NCI-H69 (cell line): Measurements from ENCODE around the gene SMYD1.

Experiments
- DNase-seq: peaks from one replicate; lab custom pipeline; 2025; lab: John Stamatoyannopoulos, UW

Gene SMYD1

DNA sequence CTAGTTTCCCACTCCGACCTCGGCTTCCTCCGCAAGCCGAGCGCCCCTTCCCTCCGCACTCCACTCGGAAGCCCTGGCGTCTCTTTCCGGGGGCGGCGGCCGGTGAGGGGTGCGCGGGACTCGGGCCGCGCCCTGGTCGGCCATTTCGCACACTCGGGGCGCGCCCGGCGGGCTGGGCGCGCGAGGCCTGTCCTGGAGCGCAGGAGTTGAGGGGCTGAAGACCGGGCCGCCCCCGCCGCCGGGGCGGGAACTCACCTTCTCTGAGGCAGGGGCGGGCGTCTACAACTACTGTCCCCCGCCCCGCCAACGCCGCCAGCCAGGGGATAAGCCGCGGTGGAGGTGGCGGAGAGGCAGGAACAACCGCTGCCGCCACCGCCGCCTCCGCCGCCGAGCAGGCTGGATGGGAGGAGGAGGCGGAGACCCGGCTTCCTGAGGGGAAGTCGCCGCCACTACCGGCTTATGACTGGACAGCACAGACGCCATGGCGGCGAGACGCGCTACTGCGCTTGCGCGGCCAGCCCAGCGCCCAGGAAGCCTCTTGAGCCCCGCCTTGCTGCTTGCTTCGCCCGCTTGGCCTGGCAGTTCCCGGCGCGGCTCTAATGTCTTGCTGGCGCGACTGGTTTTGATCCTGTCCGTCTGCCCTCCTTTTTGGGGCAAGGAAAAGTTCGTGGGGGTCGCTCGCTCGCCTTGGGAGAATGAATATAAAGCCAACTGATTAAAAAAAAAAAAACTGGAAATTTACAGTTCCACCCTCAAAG is 12.1 kb upstream of the SMYD1 start, which contains the start of gene KRCC1:
Gene KRCC1 (minus strand): TSS at position 413 of the 758 bp plus-strand sequence. CDS start 27,220 bp downstream, outside the sequence.
- peak; percentile 91 for DNase-seq

DNA sequence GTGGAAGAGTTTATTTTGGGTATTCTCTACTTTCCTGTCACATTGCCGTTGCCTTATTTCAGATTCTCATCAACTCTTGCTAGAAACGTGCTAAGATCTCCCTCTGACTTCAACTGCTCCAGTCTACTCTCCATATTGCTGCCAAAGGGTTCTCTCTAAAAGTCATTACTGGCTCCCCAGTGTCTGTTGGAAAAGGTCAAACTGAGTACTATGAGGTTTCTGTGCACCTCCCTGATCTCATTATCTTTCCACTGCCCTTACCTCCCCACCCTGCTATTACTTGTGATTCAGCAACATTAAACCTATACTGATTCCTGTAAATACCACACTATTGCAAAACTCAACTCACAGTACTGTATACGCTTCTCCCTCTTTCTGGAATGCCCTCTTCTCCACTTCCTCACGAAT is 10.2 kb upstream of the SMYD1 start:
- no peak for DNase-seq

DNA sequence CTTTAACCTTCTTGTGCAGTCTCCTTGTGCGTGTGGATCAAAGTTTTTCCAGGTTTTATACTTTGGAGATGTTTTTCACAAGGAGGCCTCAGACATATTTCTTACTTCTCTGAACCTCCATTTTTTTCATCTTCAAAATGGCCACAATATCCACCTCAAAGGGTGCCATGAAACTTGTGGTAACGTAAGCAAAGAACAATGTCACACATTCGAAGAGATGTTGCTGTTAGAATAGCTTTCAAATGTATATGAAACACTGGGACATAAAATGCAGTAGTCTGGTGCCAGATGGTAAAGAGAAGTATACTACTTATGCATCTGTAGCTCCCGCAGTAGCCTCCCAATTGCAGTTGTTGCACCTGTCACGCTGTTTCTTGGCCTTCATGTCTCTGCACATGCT is 9.4 kb upstream of the SMYD1 start:
- no peak for DNase-seq

DNA sequence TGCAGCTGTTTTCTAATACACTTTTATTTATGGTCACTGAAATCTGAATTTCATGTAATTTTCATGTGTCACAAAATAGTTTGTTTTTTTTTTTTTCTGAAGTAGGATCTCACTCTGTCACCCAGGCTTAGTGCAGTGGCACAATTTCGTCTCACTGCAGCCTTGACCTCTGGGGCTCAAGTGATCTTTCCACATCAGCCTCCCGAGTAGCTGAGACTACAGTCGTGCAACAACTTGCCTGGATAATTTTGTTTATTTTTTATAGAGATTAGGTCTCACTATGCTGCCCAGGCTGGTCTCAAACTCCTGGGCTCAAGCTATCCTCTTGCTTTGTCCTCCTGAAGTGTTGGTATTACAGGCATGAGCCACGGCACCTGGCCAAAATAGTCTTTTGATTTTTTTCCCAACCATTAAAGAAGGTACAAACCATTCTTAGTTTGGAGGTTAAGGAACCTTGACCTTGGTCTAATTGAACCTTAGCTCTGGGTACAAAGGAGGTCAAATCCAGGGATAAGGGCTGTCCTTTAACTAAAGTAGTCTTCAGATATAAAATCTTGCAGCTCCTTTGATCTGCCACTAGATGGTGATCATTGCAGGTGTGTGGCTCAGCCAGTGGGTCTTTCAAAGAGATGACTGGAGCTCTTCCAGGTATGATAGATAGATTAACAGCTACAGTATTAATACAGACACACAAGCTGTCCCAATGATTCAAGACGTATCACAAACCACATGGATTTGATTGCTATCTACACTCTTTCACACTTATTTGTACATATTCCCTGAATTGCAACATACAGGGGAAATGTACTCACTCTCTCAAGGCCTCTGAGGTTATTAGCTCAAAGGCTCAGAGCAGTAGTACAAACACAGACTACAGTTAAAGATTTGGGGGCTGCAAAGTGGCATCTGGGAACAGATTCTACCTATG is 7.4 kb upstream of the SMYD1 start:
- peak; percentile 59 for DNase-seq

DNA sequence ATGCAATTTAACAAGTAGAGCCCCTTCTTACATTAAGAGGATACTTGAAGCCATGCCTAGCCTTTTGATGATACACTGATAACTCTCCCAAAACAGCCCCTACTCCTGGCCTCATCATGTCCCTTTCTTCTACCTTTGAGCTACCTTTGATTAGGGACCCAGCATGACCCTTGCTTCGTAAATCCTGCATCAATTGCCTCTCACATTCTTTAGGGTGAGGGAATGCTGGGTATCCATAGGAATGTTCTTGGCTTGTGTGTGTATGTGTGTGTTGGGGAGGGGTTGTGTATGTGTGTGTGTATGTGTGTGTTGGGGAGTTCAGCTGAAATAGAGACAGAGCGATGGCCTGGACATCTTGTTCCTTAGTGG is 6.7 kb upstream of the SMYD1 start:
- DNase-seq, result no peak

DNA sequence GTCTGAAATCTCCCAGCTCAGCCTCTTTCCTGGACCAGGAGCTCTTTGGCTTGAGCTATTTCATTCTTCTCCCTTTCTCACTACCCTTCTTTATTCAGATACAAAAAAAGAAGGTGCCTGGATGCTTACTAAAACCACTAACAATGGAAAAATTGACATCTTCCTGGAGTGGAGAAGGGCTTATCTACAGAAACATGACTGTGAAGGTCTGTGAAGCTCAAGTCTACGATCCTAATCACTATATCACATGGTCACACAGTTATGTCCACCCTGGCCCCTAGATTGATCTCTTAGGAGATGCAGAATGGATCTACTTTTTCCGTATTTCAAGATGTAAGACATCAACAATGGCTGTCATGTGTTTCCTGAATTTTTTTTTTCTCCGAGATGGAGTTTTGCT is 6.3 kb upstream of the SMYD1 start:
- no peak for DNase-seq

DNA sequence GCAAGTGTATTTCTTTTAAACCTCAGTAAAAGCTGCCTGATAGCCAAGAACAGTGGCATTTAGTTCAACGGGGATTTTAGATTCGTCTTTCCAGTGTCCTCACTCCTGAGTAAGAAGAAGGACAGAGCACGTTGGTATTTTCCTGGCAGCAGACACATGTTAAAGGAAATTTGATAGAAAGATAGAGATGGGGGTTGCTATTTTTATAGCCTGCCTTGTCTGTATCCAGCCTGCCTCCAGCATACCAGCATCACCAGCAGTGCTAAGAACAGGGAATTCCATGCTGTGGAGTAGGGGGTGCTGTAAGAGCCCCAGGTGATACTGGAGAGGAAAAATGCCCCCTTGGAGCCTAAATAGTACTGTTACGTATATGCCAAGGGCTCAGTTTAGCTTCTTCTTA is 1.1 kb upstream of the SMYD1 start:
- no peak for DNase-seq

DNA sequence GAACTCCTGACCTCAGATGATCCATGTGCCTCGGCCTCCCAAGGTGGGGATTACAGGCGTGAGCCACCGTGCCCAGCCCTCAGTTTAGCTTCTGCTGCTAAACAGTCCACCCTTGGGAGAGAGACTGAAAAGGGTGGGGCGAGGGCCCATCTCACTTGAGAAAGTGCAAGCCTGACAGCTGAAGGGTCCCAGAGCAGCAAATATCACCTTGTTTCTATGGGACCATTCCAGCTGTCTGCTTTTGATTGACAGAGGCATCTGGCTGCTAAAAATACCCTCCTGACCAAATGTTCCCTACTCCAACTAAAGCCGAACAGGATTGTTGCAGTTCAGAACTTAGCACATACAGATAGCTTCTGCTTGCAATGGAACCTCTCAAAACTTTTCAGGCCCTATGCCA is 436 bp upstream of the SMYD1 start:
- no peak for DNase-seq

DNA sequence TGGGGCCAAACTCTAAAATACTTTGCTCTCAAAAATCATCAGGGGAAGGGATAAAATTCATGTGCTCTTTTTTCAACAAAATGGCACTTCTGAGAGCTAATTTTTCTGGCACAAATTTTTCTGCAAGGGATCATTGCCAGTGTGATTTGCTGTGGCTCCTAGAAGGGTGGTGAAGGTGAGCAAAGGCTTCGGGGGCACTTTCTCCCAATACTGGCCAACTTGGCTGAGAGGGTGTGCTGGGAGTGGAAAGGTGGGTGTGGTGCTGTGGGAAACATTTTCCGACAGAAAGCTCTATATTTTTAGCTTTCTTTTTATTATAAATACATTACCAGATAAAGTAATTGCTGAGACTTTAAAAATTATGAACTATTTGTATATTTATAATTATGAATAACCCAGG is 419 bp downstream of the SMYD1 start:
- DNase-seq, result no peak

DNA sequence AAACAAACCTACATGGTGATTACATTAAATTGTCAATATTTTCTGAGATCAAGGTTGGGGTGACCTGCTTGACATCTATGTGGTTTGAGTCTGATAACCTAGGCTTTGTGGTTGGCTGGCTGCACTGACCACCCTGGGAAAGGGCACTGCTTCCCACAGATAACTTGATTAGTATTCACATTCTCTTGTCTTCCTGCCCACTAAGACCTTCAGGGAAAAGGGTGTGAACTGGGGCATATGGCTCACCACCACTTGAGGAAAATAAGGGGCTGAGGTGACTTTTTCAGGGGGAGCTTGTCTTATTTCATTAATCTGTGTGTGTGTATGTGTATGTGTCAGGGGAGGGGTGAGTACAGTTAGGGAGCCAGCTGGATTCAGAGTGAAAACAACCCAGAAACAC is 1.5 kb downstream of the SMYD1 start:
- no peak for DNase-seq

DNA sequence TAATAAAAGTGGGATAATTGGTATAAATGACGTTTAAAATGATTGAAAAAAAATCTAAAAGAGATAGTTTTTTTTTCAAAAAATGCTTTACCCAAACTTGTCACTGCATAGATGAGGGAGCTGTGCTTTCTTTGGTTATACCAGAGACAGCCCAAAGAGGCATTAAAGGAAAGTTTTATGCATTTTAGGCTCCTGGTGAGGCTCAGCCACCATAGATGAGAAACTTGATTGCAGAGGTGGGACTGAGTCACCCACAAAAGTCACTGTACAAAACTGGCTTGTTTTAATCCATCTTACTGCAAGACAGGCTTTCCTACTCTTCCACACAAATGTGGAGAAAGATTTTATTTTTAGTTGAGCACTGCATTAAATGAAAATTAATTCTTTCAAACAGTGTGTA is 2.4 kb downstream of the SMYD1 start:
- DNase-seq, result no peak

DNA sequence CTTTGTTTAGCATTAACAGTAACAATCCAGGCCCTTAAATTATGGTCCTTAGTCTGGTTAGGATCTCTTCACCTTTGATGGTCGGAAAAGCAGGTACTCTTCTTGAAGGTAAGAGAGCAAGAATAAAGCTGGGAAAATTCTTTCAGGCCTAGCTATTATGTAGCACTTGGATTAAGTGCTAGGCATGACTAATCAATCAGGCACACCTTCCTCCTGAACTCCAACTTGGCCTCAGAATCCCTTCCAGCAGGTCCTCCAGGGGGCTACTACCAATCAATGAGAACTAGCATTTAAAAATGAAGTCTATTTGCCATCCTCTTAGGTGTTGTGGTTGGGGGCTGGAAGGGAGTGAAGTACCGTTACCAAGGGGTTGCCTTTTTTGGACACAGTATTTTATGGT is 3.7 kb downstream of the SMYD1 start:
- no peak for DNase-seq

DNA sequence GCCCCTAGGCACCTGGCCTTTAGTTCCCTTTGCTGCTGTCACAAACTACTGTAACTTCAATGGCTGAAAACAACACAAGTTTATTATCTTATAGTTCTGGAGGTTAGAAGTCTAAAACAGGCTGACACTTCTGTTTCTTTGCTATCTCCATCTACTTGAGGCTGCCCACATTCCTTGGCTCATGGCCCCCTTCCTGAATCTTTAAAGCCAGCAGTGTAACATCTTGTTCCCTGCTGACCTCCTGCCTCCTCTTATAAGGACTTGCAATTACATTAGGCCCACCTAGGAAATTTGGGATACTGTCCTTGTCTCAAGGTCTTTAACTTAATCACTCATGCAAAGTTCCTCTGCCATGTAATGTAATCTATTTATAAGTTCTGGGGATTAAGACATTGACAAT is 6.5 kb downstream of the SMYD1 start:
- no peak for DNase-seq

DNA sequence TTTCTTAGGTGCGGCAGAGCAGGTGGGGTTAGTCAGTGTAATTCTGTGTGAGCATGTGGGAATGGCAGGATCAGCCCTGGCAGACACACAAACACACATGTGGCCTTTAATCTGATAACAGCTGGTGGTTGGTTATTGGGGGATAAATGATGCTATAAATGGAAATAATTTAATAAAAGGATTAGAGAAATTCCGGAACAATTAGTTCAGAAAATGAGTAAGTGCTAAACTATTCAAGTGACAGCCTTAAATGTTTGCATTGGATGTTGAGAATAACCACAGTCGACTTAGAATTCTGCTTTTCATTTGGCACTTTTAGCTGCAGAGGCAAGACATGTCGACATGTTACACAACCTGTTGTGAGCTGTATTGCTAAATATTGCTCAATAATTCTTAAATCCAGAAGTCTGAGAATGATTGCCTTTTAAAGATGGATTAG is 7.2 kb downstream of the SMYD1 start:
- no peak for DNase-seq

DNA sequence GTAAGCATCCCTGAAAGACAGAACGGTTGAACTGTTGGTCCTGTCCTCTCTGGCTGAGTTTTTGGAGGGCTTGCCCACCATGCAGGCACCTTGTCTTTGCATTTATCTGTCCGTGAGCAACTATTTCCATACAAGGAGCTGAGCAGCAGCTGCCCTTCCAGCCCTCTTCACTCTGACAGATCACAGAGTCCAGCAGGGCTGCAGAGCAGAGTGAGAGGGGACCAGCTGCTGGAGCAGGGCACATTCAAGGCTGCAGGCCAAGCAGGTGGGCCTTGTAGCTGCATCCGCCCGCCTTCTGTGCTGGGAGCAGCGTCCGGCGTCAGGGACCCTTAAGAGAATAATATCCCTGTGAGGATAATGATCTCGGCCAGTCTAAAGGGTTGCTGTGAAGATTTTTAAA is 9.5 kb downstream of the SMYD1 start:
- no peak for DNase-seq

DNA sequence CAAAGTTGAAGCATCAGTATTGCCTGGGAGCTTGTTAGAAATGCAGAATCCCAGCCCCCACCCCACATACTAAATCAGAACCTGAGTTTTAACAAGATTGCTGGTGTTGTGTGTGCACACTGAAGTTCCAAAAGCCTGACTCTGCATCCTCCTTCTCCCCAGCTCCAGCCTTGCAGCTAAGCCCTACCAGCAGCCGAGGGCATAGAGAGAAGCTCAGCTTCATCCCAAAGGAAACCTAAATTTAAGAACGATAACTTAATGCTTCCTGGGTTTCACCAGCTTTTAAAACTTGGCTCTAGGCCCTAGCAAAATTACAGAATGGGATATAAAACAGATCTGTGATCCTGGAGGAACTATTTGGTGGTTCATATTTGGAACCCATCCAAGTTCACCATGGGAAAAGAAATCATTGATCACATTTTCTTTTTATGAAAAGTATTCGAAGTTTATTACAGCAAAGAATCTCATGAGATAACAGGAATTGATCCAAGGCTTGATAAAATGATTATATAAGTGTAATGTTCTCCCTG is 11.1 kb downstream of the SMYD1 start:
- no peak for DNase-seq

DNA sequence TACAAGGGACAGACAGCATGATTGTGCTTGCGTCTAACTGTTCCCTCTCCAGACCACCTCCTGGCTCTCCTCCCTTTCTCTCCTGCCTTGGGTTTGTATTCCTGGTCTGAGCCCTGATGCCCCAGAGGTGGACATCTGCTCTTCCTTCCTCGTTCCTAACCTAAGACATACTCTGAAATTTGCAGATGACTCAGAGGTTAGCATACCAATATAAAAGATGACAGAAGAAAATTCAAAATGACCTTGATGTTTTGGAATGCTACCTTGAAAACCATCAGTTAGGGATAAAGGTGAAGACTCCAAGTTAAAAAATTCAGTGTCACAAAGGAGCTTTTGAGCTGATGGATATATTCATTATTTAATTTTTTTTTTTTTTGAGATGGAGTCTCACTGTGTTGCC is 12.9 kb downstream of the SMYD1 start:
- no peak for DNase-seq

DNA sequence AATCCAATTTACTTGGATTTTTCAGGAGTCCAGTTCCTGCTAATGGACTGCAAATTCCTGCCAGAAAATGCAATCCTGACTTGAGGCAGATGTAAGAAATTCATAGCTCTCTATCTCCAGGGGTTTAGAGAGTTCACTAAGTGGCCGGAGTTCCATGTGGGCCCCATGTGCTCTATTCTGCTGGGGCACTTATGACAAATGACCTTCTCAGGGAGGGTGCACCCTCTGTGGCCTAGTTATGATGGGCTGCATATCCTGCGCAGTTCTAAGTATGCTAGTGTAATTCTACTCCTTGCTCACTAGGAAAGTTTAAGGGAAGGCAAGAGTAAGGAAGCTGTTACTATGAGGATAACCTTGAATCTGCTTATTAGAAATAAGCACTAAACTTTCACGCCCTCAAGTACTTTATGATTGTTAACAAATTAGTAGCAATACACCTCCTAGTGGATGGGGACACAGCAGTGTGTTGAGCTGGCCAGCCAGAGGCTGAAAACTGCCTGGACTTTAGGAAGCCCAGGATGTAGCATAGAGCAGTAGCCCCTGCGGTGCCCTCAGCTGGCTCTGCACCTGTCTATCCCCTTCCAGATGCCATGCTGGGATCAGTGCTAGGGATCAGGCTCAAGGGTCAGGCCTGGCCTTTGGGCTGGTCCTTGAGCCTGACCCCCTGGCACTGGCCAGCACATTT is 14.4 kb downstream of the SMYD1 start:
- no peak for DNase-seq

DNA sequence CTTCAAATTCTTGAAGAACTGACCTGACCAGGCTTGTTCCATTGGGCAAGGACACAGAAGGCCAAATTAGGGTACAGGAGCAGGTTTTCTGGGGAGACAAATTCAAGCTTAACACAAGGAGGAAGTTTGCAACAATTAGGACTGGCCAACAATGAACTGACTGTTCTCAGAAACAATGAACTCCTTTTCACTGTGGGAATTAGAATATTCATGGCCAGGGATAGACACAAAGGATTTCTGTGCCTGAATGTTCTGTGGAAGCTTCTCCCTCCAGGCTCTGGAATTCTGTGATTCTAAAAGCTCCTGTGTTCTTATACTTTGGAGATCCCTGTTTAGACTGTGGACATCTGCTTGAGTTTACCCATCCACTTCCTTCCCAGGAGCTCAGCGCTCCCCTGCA is 15.2 kb downstream of the SMYD1 start:
- DNase-seq, result no peak

DNA sequence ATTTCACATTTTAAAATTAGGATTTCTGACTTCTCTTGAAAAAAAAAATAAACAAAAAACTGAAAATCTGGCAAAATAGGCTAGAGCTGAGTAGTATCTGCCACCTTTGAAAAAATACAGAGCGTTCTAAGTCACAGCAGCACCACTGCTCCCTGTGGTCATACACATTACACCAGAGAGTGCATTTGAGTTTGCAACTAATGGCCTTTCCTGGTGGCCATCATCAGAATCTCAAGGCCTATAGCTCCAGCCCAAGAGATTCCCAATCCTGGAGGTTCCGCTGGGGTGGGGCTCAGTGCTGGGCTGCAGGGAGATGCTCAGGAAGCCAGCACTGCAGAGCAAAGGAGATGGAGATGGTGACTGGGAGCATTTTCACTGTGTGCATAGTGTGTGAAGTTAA is 17.5 kb downstream of the SMYD1 start:
- no peak for DNase-seq

DNA sequence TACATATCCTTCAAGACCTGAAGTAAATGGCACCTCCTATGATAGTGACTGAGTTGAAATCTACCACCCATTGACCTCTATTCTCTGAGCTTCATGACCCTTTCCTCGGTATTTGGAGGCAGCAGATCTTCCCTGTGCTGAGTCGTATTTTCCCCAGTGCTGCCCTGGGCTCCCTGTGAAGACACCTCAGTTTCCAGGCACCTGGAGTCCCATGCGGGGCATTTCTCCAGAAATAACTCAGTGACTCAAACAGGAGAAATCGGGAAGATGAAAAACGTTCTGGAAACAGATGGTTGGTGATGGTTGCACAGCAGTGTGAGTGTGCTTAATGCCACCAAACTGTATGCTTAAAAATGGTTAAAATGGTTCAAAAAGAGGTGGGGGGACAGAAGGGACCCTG is 18.0 kb downstream of the SMYD1 start:
- DNase-seq, result no peak

DNA sequence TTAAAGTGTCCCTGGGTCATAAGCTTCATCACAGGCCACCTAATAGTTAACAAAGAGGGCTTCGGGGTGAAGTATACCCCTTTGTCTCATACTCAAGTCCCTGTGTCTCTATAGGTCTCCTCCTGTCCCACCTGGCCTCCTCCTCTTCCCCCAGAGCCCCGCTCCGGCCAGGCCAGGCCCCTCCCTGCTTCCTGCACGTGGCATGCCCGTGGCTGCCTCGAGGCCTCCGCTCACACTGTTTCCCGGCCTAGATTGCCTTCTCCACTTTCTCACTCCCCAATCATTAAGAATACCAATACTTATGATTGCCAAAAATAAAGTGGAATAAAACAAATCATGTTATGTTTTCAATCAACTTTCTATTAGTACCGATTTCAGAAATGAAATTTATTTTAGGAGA is 18.8 kb downstream of the SMYD1 start:
- DNase-seq, result no peak
